K562 (cell line): ENCODE measurements around the gene DGAT2.

Experiments used
- BRCA1 ChIP-seq, 2 experiments: fragments of 450-650 bp in 1 of 2; sonication (generic) in 1 of 2; formaldehyde crosslinking in 1 of 2; IDR thresholded peaks; 2 replicates each; pipeline versions ENCODE4 v1.5.0 to v1.6.1; 2017 to 2020; ENCODE audit warnings: mild to moderate bottlenecking in 1 of 2, missing genetic modification reagents in 1 of 2
- CLOCK ChIP-seq: fragments of 250-450 bp; sonication (Bioruptor Pico); IDR thresholded peaks from 2 replicates; pipeline ENCODE4 v1.4.0; 2020; ENCODE audit warnings: mild to moderate bottlenecking, moderate library complexity, borderline replicate concordance
- CTCF ChIP-seq, 3 experiments: IDR thresholded peaks in 2 of 3; conservative IDR thresholded peaks in 1 of 3; 2 replicates each; pipeline ENCODE4 v1.5.1; 2011 to 2012; ENCODE audit warnings: low read length in 3 of 3, mild to moderate bottlenecking in 3 of 3, control low read depth in 2 of 3, improper control_type of control experiment in 1 of 3, inconsistent platforms in 1 of 3, low read depth in 1 of 3, mixed read lengths in 1 of 3, moderate library complexity in 1 of 3; ENCODE audit not compliant: insufficient read depth in 2 of 3
- EZH2 ChIP-seq: IDR thresholded peaks from 2 replicates; pipeline ENCODE4 v1.6.1; 2012; ENCODE audit warnings: low read depth, mild to moderate bottlenecking, inconsistent platforms, low read length, borderline replicate concordance
- MAX ChIP-seq: sonication (generic); formaldehyde crosslinking; IDR thresholded peaks from 2 replicates; pipeline ENCODE4 v1.9.0; 2022; ENCODE audit warnings: mild to moderate bottlenecking, missing genetic modification reagents
- NRF1 ChIP-seq, 2 experiments: fragments of 450-650 bp; IDR thresholded peaks in 1 of 2; conservative IDR thresholded peaks in 1 of 2; 2 replicates each; pipeline ENCODE4 v1.6.1; 2014; ENCODE audit warnings: mild to moderate bottlenecking in 2 of 2
- SRF ChIP-seq, 2 experiments: fragments of 250-450, 450-650 bp in 1 of 2; sonication (Bioruptor Pico) in 1 of 2; sonication (generic) in 1 of 2; formaldehyde crosslinking; IDR thresholded peaks; 2 replicates each; pipeline versions ENCODE4 v1.5.0 to v1.5.1; 2020 to 2022; ENCODE audit warnings: mild to moderate bottlenecking in 1 of 2, missing genetic modification reagents in 1 of 2
- TBL1XR1 ChIP-seq, 2 experiments: IDR thresholded peaks; 2 replicates each; pipeline ENCODE4 v1.6.1; 2012; ENCODE audit warnings: improper control_type of control experiment in 2 of 2, low read length in 2 of 2, mild to moderate bottlenecking in 1 of 2

- TF ChIP-seq BRCA1 (IDR thresholded peaks at IDR 0.05) = no peak
- no peak for TF ChIP-seq BRCA1 (CRISPR knock-in tag; IDR thresholded peaks at IDR 0.05)
- no peak for TF ChIP-seq CTCF (IDR thresholded peaks at IDR 0.05 in 2 of 3, conservative IDR thresholded peaks at IDR 0.05 in 1 of 3; ENCODE audit: insufficient read depth in 2 of 3, low read depth in 1 of 3, low read length in 3 of 3)
- TF ChIP-seq MAX (CRISPR knock-in tag) = no peak
- no peak for TF ChIP-seq EZH2
- TF ChIP-seq TBL1XR1 (IDR thresholded peaks at IDR 0.05; ENCODE audit: low read length in 2 of 2) = no peak
- no peak for TF ChIP-seq SRF (CRISPR knock-in tag; IDR thresholded peaks at IDR 0.05)
- no peak for TF ChIP-seq CLOCK (CRISPR knock-in tag)
- no peak for TF ChIP-seq NRF1 (conservative IDR thresholded peaks at IDR 0.05 in 1 of 2, IDR thresholded peaks at IDR 0.05 in 1 of 2)
Measured at GRCh38 chr11:75831915-75832502, 63.4 kb downstream of the DGAT2 start.
